ENCODE results near the gene PLCL1. TPM values are rescaled to one million over a fixed set of nuclear protein-coding genes. Genes with fewer than 3 reads are reported as not detected.

PLCL1 gene
- total and polyA plus RNA-seq, 8 donors = 0.38 to 1.5 (median 0.73) TPM

DNA sequence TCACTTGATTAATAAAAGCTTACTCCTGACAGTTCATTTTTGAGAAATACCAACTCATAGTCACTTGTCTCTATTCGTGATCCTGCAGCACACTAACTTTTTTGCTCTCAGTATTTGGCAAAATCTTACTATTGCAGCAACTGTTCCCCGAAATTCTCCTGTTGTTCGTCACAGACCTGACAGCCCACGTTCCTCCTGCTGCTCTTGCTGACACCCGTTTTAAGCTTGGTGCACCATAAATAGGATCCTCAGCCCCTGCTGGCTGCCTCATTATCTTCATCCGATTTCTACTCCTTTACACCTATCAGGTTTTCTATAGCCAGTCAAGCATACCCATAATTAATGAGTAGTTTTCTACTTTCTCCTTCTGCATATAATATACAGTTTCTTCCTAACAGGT is 368.8 kb downstream of the PLCL1 start:
- no peaks in the 10 kb centered on the region for H3K27me3 ChIP-seq
- WGBS, 2 donors = 26% methylated on average over 6 of the region's 6 CpGs
- H3K4me1 ChIP-seq = no peaks in the 10 kb centered on the region
- no peak overlapping the region for H3K4me3 ChIP-seq
- ATAC-seq (no peak), FAIRE-seq (no peak), DNase-seq (no peak)
- H3K36me3 ChIP-seq = no peaks in the 10 kb centered on the region
- no peak overlapping the region for H3K27ac ChIP-seq
- H3K9me3 ChIP-seq = no peaks in the 10 kb centered on the region
- TF ChIP-seq, protein P1, sequence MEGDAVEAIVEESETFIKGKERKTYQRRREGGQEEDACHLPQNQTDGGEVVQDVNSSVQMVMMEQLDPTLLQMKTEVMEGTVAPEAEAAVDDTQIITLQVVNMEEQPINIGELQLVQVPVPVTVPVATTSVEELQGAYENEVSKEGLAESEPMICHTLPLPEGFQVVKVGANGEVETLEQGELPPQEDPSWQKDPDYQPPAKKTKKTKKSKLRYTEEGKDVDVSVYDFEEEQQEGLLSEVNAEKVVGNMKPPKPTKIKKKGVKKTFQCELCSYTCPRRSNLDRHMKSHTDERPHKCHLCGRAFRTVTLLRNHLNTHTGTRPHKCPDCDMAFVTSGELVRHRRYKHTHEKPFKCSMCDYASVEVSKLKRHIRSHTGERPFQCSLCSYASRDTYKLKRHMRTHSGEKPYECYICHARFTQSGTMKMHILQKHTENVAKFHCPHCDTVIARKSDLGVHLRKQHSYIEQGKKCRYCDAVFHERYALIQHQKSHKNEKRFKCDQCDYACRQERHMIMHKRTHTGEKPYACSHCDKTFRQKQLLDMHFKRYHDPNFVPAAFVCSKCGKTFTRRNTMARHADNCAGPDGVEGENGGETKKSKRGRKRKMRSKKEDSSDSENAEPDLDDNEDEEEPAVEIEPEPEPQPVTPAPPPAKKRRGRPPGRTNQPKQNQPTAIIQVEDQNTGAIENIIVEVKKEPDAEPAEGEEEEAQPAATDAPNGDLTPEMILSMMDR (IDR thresholded peaks at IDR 0.05) = no peak
- intact Hi-C loops (cut with DNase I) = no loop called here

DNA sequence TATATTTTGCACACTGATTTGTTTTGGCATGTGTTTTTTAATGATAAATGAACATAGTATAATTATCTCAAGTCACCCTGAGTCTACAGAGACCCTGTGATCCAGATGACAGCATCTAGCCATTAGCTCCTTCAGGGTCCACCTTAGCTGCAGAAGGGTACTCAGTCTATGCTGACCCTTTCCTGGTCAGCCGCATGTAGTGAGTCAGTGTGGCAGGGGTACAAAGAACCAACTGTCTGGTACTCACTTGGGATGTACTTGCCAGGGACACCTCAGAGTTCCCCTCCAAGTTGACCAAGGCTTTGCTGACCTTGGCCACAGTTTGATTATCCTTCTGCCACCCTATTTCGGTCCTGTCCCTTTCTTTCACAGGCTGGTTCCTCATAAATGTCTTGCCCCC is 369.5 kb downstream of the PLCL1 start:
- ATAC-seq (no peak), DNase-seq (no peak), FAIRE-seq (no peak)
- Histone ChIP-seq H3K36me3 (no peaks in the 10 kb centered on the region), H3K4me3 (no peak overlapping the region), H3K9me3 (no peaks in the 10 kb centered on the region), H3K4me1 (no peaks in the 10 kb centered on the region), H3K27ac (no peak overlapping the region), H3K27me3 (no peaks in the 10 kb centered on the region)
- intact Hi-C loops (cut with DNase I) = no loop called here
- 61 to 73% methylated on average over 2 of the region's 2 CpGs for WGBS, 2 donors
- TF ChIP-seq, protein P1 (IDR thresholded peaks at IDR 0.05) = no peak

DNA sequence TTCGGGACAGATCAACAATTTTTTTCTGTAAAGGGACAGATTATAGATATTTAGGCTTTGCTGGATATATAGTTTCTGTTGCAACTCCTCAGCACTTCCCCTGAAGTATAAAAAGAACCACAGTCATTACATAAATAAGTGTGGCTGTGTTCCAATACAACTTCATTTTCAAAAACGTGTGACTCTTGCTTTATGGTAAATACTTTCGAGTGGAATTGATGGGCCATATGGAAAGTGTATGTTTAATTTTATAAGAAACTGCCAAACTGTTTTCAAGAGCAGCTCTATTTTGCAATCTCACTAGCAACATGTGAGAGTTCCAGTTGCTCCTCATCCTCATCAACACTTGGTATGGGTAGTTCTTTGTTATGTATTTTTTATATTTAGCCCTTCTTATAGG is 370.9 kb downstream of the PLCL1 start:
- WGBS, 2 donors = 49 to 60% methylated on average over 3 of the region's 3 CpGs
- intact Hi-C loops (cut with DNase I) = no loop called here
- H3K27me3 ChIP-seq = no peaks in the 10 kb centered on the region
- ATAC-seq (no peak), FAIRE-seq (no peak), DNase-seq (no peak)
- H3K27ac ChIP-seq = no peak overlapping the region
- H3K9me3 ChIP-seq = no peaks in the 10 kb centered on the region
- H3K4me3 ChIP-seq = no peak overlapping the region
- H3K4me1 ChIP-seq = no peaks in the 10 kb centered on the region
- TF ChIP-seq, protein P1 (IDR thresholded peaks at IDR 0.05) = no peak
- no peaks in the 10 kb centered on the region for H3K36me3 ChIP-seq

DNA sequence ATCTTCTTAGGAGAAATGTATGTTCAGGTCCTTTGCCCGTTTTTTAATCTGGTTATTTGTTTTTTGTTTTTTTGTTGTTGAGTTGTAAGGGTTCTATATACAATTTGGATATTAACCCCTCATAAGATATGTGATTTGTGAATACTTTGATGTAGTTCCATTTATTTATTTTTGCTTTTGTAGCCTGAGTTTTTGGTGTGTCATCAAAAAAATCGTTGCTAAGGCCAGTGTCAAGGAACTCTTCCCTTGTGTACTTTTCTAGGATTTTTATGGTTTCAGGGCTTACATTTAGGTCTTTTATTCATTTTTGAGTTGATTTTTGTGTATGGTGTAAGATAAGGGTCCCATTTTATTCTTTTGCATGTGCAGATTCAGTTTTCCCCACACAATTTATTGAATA is 372.6 kb downstream of the PLCL1 start:
- Histone ChIP-seq H3K9me3 (no peaks in the 10 kb centered on the region), H3K4me1 (no peaks in the 10 kb centered on the region), H3K4me3 (no peak overlapping the region), H3K27ac (no peak overlapping the region), H3K27me3 (no peaks in the 10 kb centered on the region), H3K36me3 (no peaks in the 10 kb centered on the region)
- WGBS, 2 donors = 60 to 63% methylated on average over 2 of the region's 2 CpGs
- FAIRE-seq = no peak
- ATAC-seq = no peak
- no peak for DNase-seq
- intact Hi-C loops (cut with DNase I) = no loop called here
- TF ChIP-seq, protein P1 (IDR thresholded peaks at IDR 0.05) = no peak

DNA sequence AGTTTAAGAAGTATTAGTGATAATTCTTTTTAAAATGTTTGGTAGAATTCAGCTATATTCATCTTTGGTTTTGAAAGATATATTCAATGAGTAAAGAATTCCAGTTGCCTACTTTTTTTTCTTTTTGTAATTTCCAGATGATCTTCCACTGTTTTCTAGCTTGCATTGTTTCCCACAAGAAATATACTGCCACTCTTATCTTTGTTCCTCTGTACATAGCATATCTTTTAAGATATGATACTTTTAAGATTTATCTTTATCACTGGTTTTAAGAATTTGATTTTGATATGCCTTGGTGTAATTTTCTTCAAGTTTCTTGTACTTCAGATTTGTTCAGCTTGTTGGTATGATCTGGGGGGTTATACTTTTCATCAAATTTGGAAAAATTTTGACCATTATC is 374.4 kb downstream of the PLCL1 start:
- Histone ChIP-seq H3K27me3 (no peaks in the 10 kb centered on the region), H3K9me3 (no peaks in the 10 kb centered on the region), H3K36me3 (no peaks in the 10 kb centered on the region), H3K4me1 (no peaks in the 10 kb centered on the region), H3K4me3 (no peak overlapping the region), H3K27ac (no peak overlapping the region)
- intact Hi-C loops (cut with DNase I) = no loop called here
- ATAC-seq = no peak
- FAIRE-seq = no peak
- TF ChIP-seq, protein P1 (IDR thresholded peaks at IDR 0.05) = no peak
- DNase-seq = no peak
